Measurements from ENCODE around the gene TRIM67. TPM values are rescaled to one million over a fixed set of nuclear protein-coding genes. Genes with fewer than 3 reads are reported as not detected.

TRIM67 gene
- total and polyA plus RNA-seq, 2 donors (not counting 1 experiment from before 2014, with no cell fraction given) = not detected

DNA sequence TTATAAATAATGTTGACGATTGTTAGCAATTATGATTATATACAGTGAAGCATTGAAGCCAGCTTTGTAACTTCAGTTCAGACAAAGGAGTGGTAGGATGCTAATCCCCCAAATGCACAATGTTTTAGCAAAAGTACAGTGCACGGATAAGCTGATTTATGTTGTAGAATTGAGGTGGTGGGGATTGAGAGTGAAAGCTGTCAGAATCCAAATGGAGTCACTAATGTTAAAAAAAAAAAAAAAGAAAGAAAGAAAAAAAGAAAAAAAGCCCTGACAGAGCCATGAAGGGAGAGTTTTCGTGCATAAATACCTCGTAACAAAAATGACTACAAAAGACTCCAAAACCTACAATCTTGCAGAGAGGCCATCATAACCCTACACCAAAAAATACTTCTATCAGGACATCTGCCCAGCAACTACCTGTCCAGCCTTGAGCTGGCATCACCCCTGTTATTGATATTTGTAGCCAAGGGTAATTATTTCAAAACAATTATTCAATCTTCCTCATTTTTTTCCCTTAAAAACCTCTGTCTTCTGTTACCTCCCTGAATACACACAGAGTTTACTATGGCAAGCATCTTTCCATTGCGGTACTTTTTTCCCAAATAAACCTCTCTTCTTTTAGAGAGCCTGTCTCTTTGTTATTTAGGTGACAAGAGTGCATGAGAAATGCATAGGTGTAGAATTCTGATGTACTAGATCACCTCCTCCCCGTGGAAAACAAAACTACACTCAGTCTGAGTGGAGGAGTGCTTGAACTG is 2.5 kb upstream of the TRIM67 start:
- Histone ChIP-seq H3K27me3 (replicated peaks in 1 of 4; ENCODE audit: control extremely low read depth in 1 of 4, control insufficient read depth in 3 of 4, insufficient read depth in 4 of 4, low read length in 3 of 4) (peaks cover 0 to 53% (median 33%) of the 10 kb centered on the region in 4 experiments), H4K20me1 (ENCODE audit: control insufficient read depth, insufficient read depth, low read length, poor library complexity, severe bottlenecking) (no peaks in the 10 kb centered on the region), H3K4me3 (ENCODE audit: control extremely low read depth in 1 of 5, extremely low read depth in 1 of 5, insufficient read depth in 1 of 5, low read depth in 2 of 5, low read length in 4 of 5) (no peak overlapping the region), H2AFZ (ENCODE audit: insufficient read depth, low read depth, low read length, poor library complexity, severe bottlenecking) (no peak overlapping the region), H3K27ac (ENCODE audit: low read length in 2 of 2) (no peak overlapping the region), H3K9me3 (ENCODE audit: control extremely low read depth in 1 of 3, control insufficient read depth in 2 of 3, insufficient read depth in 1 of 3, low read length in 2 of 3) (peaks cover 0 to 9% (median 1%) of the 10 kb centered on the region in 3 donors), H3K4me2 (replicated peaks; ENCODE audit: low read depth, low read length, poor library complexity, severe bottlenecking) (no peak overlapping the region), H3K79me2 (ENCODE audit: control insufficient read depth, insufficient read depth, low read length) (no peaks in the 10 kb centered on the region), H3K4me1 (ENCODE audit: control insufficient read depth in 2 of 2, insufficient read depth in 2 of 2, low read length in 2 of 2) (peaks cover 10 to 21% of the 10 kb centered on the region in 2 donors), H3K36me3 (replicated peaks in 1 of 2; ENCODE audit: control extremely low read depth in 1 of 2, control insufficient read depth in 1 of 2, extremely low read depth in 1 of 2, insufficient read depth in 2 of 2, low read length in 1 of 2) (no peaks in the 10 kb centered on the region), H3K9ac (ENCODE audit: low read length) (no peak overlapping the region)
- Mint-ChIP-seq H3K27me3 (peaks cover 61% of the 10 kb centered on the region), H3K27ac (no peak overlapping the region), H3K4me3 (no peak overlapping the region), H3K4me1 (peaks cover 10% of the 10 kb centered on the region), H3K9me3 (ENCODE audit: insufficient read depth) (no peaks in the 10 kb centered on the region)
- 100% methylated on average over 1 of the region's 6 CpGs for WGBS (ENCODE audit: insufficient coverage)
- no peak for ATAC-seq (ENCODE audit: low read depth)
- intact Hi-C loops (cut with micrococcal nuclease) = no loop called here
- POLR2A ChIA-PET = no interaction called here
- no peak for TF ChIP-seq EZH2 (IDR thresholded peaks at IDR 0.05; ENCODE audit: borderline replicate concordance, insufficient read depth, low read depth, low read length, poor library complexity, severe bottlenecking)
- TF ChIP-seq, protein P1, sequence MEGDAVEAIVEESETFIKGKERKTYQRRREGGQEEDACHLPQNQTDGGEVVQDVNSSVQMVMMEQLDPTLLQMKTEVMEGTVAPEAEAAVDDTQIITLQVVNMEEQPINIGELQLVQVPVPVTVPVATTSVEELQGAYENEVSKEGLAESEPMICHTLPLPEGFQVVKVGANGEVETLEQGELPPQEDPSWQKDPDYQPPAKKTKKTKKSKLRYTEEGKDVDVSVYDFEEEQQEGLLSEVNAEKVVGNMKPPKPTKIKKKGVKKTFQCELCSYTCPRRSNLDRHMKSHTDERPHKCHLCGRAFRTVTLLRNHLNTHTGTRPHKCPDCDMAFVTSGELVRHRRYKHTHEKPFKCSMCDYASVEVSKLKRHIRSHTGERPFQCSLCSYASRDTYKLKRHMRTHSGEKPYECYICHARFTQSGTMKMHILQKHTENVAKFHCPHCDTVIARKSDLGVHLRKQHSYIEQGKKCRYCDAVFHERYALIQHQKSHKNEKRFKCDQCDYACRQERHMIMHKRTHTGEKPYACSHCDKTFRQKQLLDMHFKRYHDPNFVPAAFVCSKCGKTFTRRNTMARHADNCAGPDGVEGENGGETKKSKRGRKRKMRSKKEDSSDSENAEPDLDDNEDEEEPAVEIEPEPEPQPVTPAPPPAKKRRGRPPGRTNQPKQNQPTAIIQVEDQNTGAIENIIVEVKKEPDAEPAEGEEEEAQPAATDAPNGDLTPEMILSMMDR (IDR thresholded peaks at IDR 0.05) = no peak
- CTCF ChIA-PET = no interaction called here
- no peak for DNase-seq

DNA sequence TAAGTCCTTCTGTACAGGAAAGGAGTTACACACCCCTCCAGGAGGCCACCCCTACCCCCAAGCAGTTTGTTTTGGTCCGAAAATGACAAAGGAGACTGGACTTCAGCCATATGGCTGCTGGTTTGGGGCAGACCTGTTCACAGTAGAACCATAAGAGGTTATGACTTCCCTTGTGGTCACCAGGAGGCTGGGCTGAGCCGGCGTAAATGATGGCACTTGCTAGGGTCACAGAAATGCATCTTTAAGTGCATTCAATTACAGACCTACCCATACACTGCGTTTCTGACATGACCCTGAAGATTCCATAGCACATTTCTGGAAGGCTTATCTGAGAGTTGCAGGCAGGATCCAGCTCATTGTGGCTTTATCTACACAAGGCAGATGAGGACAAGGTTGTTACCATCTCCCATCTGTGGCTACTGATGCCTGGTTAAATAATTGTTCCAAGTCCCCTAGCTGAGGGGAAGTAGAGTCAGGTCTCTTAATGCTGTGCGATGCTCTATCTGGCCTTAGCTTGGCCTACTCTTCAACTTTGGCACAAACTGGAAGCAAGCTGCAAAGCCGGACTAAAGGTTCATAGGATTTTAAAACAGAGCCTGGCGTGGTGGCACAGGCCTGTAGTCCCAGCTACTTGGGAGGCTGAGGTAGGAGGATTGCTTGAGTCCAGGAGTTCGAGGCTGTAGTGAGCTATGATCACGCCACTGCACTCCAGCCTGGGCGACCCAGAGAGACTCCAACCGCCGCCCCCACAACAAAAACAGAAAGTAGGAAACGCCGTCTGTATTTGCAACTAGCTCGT is 1.7 kb upstream of the TRIM67 start:
- Histone ChIP-seq H3K4me2 (replicated peaks; ENCODE audit: low read depth, low read length, poor library complexity, severe bottlenecking) (no peak overlapping the region), H3K9ac (ENCODE audit: low read length) (no peak overlapping the region), H3K4me3 (ENCODE audit: control extremely low read depth in 1 of 5, extremely low read depth in 1 of 5, insufficient read depth in 1 of 5, low read depth in 2 of 5, low read length in 4 of 5) (no peak overlapping the region), H4K20me1 (ENCODE audit: control insufficient read depth, insufficient read depth, low read length, poor library complexity, severe bottlenecking) (no peaks in the 10 kb centered on the region), H3K4me1 (ENCODE audit: control insufficient read depth in 2 of 2, insufficient read depth in 2 of 2, low read length in 2 of 2) (peaks cover 10 to 21% of the 10 kb centered on the region in 2 donors), H3K27me3 (replicated peaks in 1 of 4; ENCODE audit: control extremely low read depth in 1 of 4, control insufficient read depth in 3 of 4, insufficient read depth in 4 of 4, low read length in 3 of 4) (peaks cover 0 to 54% (median 36%) of the 10 kb centered on the region in 4 experiments), H3K36me3 (replicated peaks in 1 of 2; ENCODE audit: control extremely low read depth in 1 of 2, control insufficient read depth in 1 of 2, extremely low read depth in 1 of 2, insufficient read depth in 2 of 2, low read length in 1 of 2) (no peaks in the 10 kb centered on the region), H3K9me3 (ENCODE audit: control extremely low read depth in 1 of 3, control insufficient read depth in 2 of 3, insufficient read depth in 1 of 3, low read length in 2 of 3) (peaks cover 0 to 9% (median 1%) of the 10 kb centered on the region in 3 donors), H3K79me2 (ENCODE audit: control insufficient read depth, insufficient read depth, low read length) (no peaks in the 10 kb centered on the region), H3K27ac (ENCODE audit: low read length in 2 of 2) (no peak overlapping the region), H2AFZ (ENCODE audit: insufficient read depth, low read depth, low read length, poor library complexity, severe bottlenecking) (peak overlapping the region; percentile 22)
- Mint-ChIP-seq H3K27me3 (peaks cover 62% of the 10 kb centered on the region), H3K9me3 (ENCODE audit: insufficient read depth) (no peaks in the 10 kb centered on the region), H3K4me3 (no peak overlapping the region), H3K4me1 (peaks cover 10% of the 10 kb centered on the region), H3K27ac (no peak overlapping the region)
- intact Hi-C loops (cut with micrococcal nuclease) = no loop called here
- 45% methylated on average over 14 of the region's 15 CpGs for WGBS (ENCODE audit: insufficient coverage)
- TF ChIP-seq, protein P1 (IDR thresholded peaks at IDR 0.05) = no peak
- no peak for TF ChIP-seq EZH2 (IDR thresholded peaks at IDR 0.05; ENCODE audit: borderline replicate concordance, insufficient read depth, low read depth, low read length, poor library complexity, severe bottlenecking)
- ChIA-PET CTCF (no interaction called here), POLR2A (no interaction called here)
- ATAC-seq (ENCODE audit: low read depth) (no peak), DNase-seq (no peak)
